Stimulated activated naive CD8-positive, alpha-beta T cell treated with anti-CD3 and anti-CD28 coated beads, Interleukin-15, amount 100 ng/mL, for 72 hours (primary cell): Measurements from ENCODE around the gene TPST1.

Source experiments
- ATAC-seq: fragments of 150-1000 bp; cut with Tn5 transposase; 2 replicates; pipeline ENCODE4 v1.10.0; 2021; ENCODE audit warnings: mild to moderate bottlenecking, moderate library complexity
- DNase-seq, 2 donors: peaks; one replicate each; pipeline ENCODE4 v3.0.0; 2021 to 2022
- H3K27ac Mint-ChIP-seq, 2 donors: one replicate each; pipeline ENCODE4 v1.8.0; 2022; ENCODE audit warnings: mild to moderate bottlenecking in 2 of 2, mixed read lengths in 2 of 2, moderate library complexity in 2 of 2
- H3K27me3 Mint-ChIP-seq: one replicate; pipeline ENCODE4 v1.8.0; 2022; ENCODE audit warnings: mixed read lengths
- H3K4me1 Mint-ChIP-seq: one replicate; pipeline ENCODE4 v1.8.0; 2022; ENCODE audit warnings: mild to moderate bottlenecking, mixed read lengths
- H3K4me3 Mint-ChIP-seq, 2 donors: one replicate each; pipeline ENCODE4 v1.8.0; 2022; ENCODE audit warnings: mild to moderate bottlenecking in 2 of 2, mixed read lengths in 2 of 2, moderate library complexity in 1 of 2
- H3K9me3 Mint-ChIP-seq, 2 donors: one replicate each; pipeline ENCODE4 v1.8.0; 2022; ENCODE audit warnings: mixed read lengths in 2 of 2

Gene TPST1

DNA sequence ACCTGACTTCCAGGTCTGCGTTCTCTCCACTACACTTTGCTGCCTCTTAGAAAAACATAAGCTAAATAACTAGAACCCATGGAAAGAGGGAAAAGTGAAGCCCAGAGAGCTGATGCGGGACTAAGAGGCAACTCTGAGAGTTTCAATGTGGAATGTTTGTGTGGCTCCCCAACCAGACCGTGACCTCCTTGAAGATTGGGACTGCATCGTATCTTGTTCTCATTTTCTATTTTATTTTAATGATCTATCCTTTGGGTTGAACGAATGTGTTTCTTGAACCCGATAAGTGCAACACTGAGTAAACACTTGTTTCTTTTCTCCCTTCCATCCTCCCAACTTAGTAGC lies 77.4 kb downstream of the TPST1 start:
- H3K27me3 Mint-ChIP-seq: no peaks in the 10 kb centered on the region
- no peak for ATAC-seq
- no peak for DNase-seq
- H3K4me1 Mint-ChIP-seq: peaks cover 12% of the 10 kb centered on the region
- H3K27ac Mint-ChIP-seq: no peak overlapping the region
- H3K4me3 Mint-ChIP-seq: no peak overlapping the region
- H3K9me3 Mint-ChIP-seq: no peaks in the 10 kb centered on the region

DNA sequence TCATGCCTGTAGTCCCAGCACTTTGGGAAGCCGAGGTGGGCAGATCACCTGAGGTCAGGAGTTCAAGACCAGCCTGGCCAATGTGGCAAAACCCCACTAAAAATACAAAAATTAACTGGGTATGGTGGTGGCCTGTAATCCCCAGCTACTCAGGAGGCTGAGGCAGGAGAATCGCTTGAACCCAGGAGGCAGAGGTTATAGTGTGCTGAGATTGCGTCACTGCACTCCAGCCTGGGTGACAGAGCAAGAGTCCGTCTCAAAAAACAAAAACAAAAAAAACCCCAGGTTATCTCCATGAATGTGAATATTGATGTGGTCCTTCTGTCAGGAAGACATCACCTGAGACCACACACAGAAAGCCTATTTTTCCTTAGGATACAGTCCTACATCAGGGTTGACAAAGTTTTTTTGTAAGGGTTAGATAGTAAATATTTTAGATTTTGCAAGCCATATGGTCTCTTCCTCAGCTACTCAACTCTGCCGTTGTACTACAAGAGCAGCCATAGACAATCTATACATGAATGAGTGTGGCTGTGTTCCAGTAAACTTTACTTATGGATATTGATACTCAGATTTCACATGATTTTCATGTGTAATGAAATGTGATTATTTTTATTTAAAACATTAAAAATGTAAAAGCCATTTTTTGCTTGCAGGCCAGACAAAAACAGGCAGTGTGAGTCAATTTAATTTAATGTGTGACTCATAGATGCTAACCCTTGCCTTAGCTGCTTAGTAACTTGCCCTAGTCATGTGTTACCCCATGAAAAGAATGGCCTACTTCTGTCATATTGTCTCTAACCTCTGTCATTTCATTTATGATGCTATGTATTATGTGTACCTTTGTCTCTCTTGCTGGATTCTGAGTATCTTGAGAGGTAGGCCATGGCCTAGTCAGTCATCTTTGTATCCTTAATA lies 78.1 kb downstream of the TPST1 start:
- DNase-seq: no peak
- ATAC-seq: peak; percentile 77
- Mint-ChIP-seq H3K4me1 (peaks cover 12% of the 10 kb centered on the region), H3K4me3 (no peak overlapping the region), H3K27ac (no peak overlapping the region), H3K27me3 (no peaks in the 10 kb centered on the region), H3K9me3 (no peaks in the 10 kb centered on the region)

DNA sequence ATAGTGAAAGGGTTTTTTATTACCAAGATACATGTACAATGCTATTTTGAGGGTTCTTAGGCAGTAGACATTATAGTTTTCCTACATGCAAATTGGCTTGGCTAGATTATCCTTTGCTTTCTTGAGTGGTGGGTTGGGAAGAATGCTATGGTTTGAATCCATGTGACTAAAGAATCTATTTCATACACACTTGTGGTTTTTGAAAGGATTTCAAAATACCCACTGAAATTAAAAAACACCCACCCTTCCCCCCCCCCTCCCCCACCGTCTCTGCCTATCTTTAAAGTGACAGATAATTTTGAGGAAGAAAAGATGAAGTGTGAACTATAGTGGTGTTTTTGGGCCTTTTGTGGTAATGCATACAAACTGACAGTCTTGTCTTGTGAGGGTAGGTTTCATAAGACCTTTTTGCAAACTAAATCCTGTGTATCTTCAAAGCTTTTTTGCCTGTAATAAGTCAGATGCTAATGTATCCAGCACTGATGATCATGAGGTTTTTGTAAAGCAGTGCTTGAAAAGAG lies 90.9 kb downstream of the TPST1 start:
- H3K4me3 Mint-ChIP-seq: no peak overlapping the region
- no peak for ATAC-seq
- H3K9me3 Mint-ChIP-seq: peaks cover 13 to 25% of the 10 kb centered on the region in 2 donors
- H3K4me1 Mint-ChIP-seq: peaks cover 6% of the 10 kb centered on the region
- H3K27ac Mint-ChIP-seq: no peak overlapping the region
- no peak for DNase-seq
- no peaks in the 10 kb centered on the region for H3K27me3 Mint-ChIP-seq

DNA sequence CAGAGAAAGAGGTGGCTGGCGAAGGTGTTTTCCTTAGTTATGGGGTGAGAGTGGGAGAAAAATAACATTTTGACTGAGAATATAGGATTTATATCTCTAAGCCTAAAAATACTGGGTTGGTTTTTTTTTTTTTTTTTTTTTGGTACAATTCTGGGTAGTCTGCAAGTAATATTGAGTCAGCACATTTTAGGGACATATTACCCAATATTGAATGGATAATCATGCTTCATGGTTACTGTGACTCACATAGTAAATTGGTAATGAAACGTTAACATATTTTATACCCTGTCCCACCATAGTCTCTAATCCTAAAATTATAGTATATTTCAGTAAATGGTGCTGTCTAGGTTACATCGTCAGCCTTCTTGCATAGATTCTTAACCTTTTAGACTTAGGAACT lies 91.4 kb downstream of the TPST1 start:
- Mint-ChIP-seq H3K4me1 (peaks cover 6% of the 10 kb centered on the region), H3K27ac (no peak overlapping the region), H3K4me3 (no peak overlapping the region), H3K27me3 (no peaks in the 10 kb centered on the region), H3K9me3 (peaks cover 13 to 25% of the 10 kb centered on the region in 2 donors)
- no peak for DNase-seq
- ATAC-seq: no peak

DNA sequence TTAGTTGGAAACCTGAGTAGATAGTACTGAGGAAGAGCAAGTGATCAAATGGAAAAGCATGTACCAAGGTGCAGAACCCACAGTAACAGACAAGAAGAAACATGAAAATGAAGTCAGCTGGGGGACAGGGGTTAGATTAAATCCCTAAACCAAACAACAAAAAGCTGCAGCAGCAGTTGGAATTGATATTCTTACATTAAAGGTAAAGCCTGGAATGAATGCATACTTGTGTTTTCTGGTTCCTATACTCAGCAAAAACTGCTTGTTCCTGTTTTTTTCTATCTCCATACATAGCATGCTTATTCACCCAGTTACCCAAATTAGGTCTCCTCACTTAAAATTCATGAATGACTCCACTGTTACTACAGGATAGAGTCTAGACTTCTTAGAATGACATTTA lies 92.4 kb downstream of the TPST1 start:
- Mint-ChIP-seq H3K4me1 (peaks cover 6% of the 10 kb centered on the region), H3K9me3 (peaks cover 13 to 25% of the 10 kb centered on the region in 2 donors), H3K4me3 (no peak overlapping the region), H3K27me3 (no peaks in the 10 kb centered on the region), H3K27ac (no peak overlapping the region)
- ATAC-seq (no peak), DNase-seq (no peak)

DNA sequence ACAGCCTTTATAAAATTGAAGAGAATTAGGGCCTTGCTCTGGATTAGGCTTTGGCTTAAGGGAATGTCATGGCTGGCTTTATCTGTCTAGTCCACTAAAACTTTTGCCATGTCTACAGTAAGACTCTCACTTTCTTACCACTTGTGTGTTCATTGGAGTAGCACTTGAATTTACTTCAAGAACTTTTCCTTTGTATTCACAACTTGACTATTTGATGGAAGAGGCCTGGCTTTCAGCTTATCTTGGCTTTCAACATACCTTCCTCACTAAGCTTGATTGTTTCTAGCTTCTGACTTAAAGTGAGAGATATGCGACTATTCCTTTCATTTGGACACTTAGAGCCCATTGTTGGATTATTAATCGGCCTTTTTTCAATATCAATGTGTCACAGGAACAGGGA lies 96.1 kb downstream of the TPST1 start:
- no peak for ATAC-seq
- Mint-ChIP-seq H3K4me3 (no peak overlapping the region), H3K27me3 (no peaks in the 10 kb centered on the region), H3K4me1 (peaks cover 4% of the 10 kb centered on the region), H3K9me3 (peaks cover 13 to 25% of the 10 kb centered on the region in 2 donors), H3K27ac (no peak overlapping the region)
- DNase-seq: no peak

DNA sequence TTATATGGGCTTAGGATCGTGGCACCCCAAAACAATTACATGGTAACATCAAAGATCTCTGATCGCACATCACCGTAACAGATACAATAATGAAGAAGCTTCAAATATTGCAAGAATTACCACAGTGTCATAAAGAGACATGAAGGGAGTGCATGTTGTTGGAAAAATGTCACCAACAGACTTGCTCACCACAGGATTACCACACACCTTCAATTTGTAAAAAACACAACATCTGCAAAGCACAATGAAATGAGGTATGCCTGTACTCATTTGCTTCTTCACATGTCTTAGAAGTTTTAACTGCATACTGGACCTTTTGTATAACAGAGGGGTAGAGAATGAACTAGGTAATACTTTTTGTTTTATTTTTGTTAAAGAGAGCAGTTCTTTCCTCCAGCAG lies 96.6 kb downstream of the TPST1 start:
- no peak for ATAC-seq
- H3K4me1 Mint-ChIP-seq: no peaks in the 10 kb centered on the region
- H3K4me3 Mint-ChIP-seq: no peak overlapping the region
- no peak for DNase-seq
- H3K27ac Mint-ChIP-seq: no peak overlapping the region
- peaks cover 13 to 25% of the 10 kb centered on the region in 2 donors for H3K9me3 Mint-ChIP-seq
- H3K27me3 Mint-ChIP-seq: no peaks in the 10 kb centered on the region

DNA sequence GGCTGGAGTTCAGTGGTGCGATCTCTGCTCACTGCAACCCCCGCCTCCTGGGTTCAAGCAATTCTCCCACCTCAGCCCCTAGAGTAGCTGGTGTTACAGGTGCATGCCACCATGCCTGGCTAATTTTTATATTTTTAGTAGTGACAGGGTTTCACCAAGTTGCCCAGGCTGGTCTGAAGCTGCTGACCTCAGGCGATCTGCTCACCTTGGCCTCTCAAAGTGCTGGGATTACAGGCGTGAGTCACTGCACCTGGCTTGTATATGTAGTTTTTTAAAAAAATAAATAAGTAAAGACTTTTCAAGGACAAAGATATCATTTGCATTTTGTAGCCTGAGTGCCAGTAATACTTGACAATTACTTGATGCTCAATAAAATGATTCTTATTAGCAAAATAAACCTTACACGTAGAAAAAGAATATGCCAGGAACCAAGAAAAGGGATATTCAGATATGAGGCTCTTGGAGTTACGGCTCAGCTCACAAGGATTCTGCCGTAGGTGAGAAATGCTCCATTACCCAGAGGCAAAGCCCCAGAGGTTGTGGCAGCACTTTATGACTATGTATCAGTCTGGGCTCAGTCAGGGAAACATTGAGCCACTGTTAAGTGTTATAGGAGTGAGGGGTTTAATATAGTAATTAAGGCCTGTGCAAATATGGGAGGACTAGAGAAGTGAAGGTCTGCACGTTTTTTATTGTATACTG lies 98.5 kb downstream of the TPST1 start:
- H3K27ac Mint-ChIP-seq: no peak overlapping the region
- ATAC-seq: no peak

DNA sequence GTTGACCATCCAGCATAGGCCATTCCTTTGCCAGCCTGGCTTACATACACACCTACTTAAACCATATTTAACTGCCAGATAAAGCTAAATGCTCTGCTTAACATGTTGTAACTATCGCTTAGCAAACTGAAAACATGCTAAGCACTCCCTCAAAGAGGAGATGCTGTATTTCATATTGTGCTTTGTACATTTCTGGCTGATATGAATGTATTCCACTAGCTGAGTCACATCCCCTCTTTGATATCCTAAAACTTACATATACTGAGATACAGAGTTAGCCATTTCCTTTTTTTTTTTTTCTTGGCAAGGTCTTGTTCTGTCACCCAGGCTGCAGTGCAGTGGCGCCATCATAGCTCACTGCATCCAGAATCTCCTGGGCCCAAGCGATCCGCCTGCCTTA lies 99.4 kb downstream of the TPST1 start:
- Mint-ChIP-seq H3K27ac (no peak overlapping the region), H3K27me3 (no peaks in the 10 kb centered on the region), H3K4me1 (no peaks in the 10 kb centered on the region), H3K4me3 (no peak overlapping the region), H3K9me3 (peaks cover 1 to 3% of the 10 kb centered on the region in 2 donors)
- ATAC-seq (no peak), DNase-seq (no peak)

More for the DNA sequence above, 98.5 kb downstream of the TPST1 start:
- no peaks in the 10 kb centered on the region for H3K27me3 Mint-ChIP-seq
- H3K4me3 Mint-ChIP-seq: no peak overlapping the region
- no peaks in the 10 kb centered on the region for H3K4me1 Mint-ChIP-seq
- H3K9me3 Mint-ChIP-seq: peaks cover 5 to 8% of the 10 kb centered on the region in 2 donors
- DNase-seq: no peak

DNA sequence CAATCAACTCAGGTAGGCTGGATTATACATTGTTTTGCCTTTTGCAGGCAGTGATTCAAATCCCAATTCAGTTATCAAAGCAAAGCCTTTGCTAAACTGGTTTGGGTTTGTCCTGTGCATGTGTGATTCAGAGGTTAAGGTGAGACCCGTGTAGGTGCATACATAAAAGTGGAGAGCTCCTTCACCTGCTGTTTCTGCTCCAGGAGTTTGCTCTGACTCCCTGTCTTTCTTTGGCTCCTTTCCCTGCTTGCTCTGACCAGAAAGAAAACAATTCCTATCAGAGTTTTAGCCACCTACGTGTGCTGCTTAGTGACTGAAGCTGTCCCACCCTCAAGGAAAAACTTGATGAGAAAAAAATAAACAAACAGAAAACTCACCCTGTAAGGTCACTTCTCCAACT lies 101.1 kb downstream of the TPST1 start:
- no peaks in the 10 kb centered on the region for H3K27me3 Mint-ChIP-seq
- no peaks in the 10 kb centered on the region for H3K4me1 Mint-ChIP-seq
- no peak overlapping the region for H3K27ac Mint-ChIP-seq
- ATAC-seq (no peak), DNase-seq (no peak)
- no peaks in the 10 kb centered on the region for H3K9me3 Mint-ChIP-seq
- no peak overlapping the region for H3K4me3 Mint-ChIP-seq

DNA sequence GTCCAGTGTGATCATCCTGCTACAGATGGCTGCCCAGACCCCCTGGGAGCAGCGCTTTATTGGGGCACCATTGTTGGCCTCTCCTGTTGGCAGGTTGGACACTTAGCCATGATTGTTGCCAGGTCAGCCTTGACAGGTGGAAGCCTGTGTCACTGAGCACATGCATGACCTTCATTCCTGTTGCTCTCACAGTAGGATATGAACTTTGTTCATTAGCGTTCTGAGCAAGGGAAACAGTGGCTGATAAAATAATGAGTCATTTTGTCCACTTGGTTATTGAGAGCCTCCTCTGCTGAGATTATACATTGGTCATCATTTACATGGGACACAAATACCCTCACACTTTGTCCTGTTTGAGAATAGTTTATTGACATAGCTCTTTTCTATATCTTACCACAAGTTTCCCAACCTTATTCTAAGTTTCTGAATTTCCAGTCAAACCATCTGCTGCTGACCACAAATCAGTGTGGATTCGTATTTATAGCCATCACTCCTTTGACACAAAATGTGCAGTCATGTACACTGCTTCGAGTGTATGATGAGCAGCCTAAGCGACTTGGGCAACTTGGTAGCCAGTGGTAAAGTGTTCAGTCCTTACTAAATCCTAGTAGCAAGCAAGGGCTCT lies 102.6 kb downstream of the TPST1 start:
- Mint-ChIP-seq H3K27ac (no peak overlapping the region), H3K4me1 (peaks cover 5% of the 10 kb centered on the region), H3K27me3 (no peaks in the 10 kb centered on the region), H3K4me3 (no peak overlapping the region), H3K9me3 (no peaks in the 10 kb centered on the region)
- DNase-seq (no peak), ATAC-seq (no peak)

DNA sequence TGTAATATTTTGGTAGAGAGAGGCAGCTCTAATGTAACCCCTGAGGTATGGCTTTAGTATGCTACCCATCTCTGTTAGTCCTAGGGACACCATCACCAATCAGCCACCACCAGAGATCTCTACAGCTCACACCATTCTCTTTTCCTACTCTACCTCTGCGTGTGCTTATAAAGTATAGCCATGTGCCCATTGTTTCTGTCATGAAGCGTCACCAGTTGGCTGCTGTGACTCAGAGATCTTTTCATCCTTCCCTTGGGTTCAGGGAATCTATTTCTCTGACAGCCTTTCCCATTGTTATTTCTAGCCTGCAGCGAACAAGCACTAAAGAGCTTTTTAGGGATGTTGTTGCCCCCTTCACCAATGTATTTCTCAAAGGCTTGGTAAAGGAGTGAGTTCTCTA lies 103.3 kb downstream of the TPST1 start:
- Mint-ChIP-seq H3K4me3 (no peak overlapping the region), H3K27me3 (no peaks in the 10 kb centered on the region), H3K9me3 (no peaks in the 10 kb centered on the region), H3K4me1 (peaks cover 11% of the 10 kb centered on the region), H3K27ac (no peak overlapping the region)
- no peak for ATAC-seq
- no peak for DNase-seq

DNA sequence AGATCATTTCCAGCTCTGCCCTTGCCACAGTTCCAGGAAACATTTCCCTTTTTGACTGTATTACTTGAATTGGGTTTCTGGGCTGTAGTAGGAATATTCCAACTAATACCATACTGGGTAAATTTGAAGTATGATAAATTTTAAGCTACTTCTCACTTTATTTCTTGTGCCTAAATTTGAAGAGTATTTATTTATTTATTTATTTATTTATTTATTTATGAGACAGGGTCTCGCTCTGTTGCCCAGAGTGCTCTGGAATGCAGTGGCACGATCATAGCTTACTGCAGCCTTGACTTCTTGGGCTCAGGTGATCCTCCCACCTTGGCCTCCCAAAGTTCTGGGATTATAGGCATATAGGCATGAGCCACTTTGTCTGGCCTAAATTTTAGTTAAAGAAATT lies 105.5 kb downstream of the TPST1 start:
- no peaks in the 10 kb centered on the region for H3K27me3 Mint-ChIP-seq
- no peak for ATAC-seq
- H3K4me1 Mint-ChIP-seq: peaks cover 26% of the 10 kb centered on the region
- no peak overlapping the region for H3K4me3 Mint-ChIP-seq
- no peaks in the 10 kb centered on the region for H3K9me3 Mint-ChIP-seq
- DNase-seq: no peak
- H3K27ac Mint-ChIP-seq: no peak overlapping the region

DNA sequence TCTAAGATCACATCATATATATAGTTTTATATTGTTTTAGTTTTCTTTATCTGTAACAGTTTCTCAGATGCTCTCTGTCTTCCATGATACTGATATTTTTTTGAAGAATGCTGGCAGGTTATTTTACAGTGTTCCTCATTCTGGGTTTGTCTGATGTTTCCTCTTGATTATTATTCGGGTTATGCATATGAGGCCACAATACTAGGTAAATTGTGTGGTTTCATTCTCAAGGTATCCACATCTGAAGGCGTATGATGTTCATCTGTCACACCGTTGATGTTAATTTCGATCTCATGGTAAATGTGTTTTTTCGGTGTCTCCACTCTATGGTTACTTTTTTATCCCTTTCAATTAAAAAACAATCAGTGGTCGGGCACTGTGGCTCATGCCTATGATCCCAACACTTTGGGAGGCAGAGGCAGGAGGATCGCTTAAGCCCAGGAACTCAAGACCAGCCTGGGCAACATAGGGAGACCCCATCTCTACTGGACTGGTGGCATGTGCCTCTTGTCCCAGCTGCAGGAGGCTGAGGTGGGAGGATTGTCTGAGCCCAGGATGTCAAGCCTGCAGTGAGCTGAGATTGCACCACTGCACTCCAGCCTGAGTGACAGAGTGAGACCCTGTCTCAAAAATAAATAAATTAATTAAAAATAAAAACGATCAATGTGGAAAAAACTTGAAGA lies 108.9 kb downstream of the TPST1 start:
- Mint-ChIP-seq H3K27me3 (no peaks in the 10 kb centered on the region), H3K27ac (peak overlapping the region in 1 of 2 donors; percentile 87), H3K4me1 (peaks cover 26% of the 10 kb centered on the region), H3K4me3 (peak overlapping the region; percentile 7 to 51), H3K9me3 (no peaks in the 10 kb centered on the region)
- ATAC-seq: peak; percentile 45
- DNase-seq: no peak

DNA sequence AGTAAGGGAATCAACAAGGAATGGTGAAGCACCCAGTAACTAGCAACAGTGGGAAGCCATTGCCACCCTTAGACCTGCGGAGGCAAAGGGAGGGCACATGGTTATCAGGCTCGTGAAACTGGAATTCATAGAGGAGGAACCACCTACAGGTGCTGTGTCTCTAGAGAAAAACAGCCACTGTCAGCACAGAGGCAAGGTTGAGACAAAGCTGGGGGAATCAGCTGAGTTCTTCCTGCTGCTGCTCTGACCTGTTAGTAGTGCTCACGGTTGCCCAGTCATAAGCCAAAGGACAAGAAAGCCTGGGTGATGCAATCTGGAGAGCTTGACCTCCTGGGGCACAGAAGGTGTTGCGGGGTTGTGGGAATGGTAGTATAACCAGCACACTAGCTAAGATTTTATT lies 110.1 kb downstream of the TPST1 start:
- H3K4me1 Mint-ChIP-seq: peaks cover 26% of the 10 kb centered on the region
- DNase-seq (no peak), ATAC-seq (no peak)
- no peaks in the 10 kb centered on the region for H3K27me3 Mint-ChIP-seq
- no peak overlapping the region for H3K4me3 Mint-ChIP-seq
- H3K27ac Mint-ChIP-seq: no peak overlapping the region
- peaks cover 0 to 5% of the 10 kb centered on the region in 2 donors for H3K9me3 Mint-ChIP-seq
